ENCODE measurements around the gene GTSE1.

GTSE1 gene

DNA sequence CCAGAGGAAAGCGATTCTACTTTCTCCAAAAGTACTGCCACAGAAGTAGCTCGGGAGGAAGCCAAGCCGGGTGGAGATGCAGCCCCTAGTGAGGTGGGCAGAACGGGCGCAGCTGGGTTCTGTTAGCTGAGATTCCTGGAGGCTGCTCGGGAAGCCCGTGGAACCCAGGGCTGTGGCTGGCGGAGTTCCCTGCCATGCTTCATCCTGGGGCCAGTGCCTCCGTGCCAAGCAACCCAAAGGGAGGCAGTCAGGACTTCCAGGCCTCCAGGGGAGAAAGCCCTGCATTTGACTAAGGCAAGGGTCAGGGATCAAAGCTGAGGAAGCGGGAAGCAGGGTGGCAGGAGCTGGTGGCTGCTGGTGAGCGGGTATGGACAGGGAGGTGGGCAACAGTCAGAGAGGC, 32.1 kb downstream of the GTSE1 start:
- DNase-seq (ENCODE audit: low read depth in 2 of 2) = no peak

GRCh38 chr22:46329616-46330015, 32.9 kb downstream of the GTSE1 start:
- no peak for DNase-seq (ENCODE audit: low read depth in 2 of 2)

- DNase-seq (ENCODE audit: low read depth in 2 of 2) = no peak
Measured at GRCh38 chr22:46330426-46330825, 33.8 kb downstream of the GTSE1 start.

DNA sequence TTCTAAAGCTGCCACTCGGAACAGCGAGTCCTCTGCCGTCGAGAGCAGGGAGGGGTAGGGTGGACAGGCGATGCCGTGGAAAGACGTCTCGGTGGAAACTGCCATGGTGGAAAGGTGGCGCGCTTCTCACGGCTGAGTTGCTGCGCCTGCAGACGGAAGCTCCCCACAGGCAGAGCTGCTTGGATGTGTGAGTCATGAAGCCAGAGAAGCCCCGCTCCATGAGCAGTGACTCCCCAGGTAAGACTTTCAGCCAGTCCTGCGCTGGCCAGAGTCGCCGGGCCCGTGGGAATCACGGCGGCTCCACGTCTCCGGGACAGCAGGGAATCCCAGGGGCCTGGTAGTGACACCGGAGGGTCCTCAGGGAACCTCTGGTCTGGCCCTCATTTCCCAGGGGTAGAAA, 34.8 kb downstream of the GTSE1 start:
- no peak for DNase-seq (ENCODE audit: low read depth in 2 of 2)

DNA sequence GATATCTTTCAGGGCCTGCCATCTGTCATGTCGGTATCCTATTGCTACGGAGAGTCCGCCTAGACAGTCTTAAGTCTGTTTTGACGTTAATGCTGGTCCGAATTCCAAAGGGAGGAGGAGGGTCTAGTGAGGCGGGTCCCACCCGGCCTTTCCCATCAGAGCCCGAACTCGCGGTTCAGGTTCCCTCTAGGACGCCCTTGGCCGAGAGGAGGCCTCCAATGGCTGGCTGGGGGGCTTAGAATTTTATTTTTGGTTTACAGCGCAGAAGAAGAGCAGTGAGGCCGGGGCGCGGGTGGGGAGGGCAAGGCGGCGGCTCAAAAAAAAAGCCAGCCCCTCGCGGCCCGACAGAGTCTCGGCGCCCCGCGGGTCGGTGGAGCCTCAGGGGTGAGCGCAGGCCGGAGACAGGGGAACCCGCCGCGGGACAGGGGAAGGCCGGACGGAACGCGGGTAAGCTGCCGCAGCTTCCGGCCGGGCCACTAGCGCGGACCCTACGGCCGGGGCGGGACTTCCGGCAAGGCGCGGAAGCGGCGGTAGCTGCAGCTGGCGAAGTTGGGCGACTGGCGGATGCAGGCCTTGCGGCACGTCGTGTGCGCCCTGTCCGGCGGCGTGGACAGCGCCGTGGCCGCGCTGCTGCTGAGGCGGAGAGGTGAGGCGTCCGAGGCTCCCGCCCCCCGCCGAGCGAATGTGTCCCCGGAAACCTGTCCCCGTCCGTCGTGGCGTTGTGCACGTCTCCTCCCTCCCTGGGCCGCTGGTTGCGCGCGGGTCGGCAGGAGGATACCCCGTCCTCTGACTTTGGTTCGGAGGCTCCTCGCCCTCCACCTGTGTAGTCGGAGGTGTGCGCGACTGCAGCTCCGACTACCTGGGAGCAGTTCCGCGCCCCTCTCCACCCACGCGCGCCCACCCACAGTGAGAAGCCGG, 38.8 kb downstream of the GTSE1 start, which contains the start of gene TRMU:
TSS of gene TRMU (plus strand) at position 514 of the 918 bp plus-strand sequence. CDS start at position 565, 51 bp downstream.
- peak; percentile 33 to 60 for DNase-seq (ENCODE audit: low read depth in 2 of 2)

GRCh38 chr22:46336119-46337078, 39.7 kb downstream of the GTSE1 start:
- no peak for DNase-seq (ENCODE audit: low read depth in 2 of 2)

DNA sequence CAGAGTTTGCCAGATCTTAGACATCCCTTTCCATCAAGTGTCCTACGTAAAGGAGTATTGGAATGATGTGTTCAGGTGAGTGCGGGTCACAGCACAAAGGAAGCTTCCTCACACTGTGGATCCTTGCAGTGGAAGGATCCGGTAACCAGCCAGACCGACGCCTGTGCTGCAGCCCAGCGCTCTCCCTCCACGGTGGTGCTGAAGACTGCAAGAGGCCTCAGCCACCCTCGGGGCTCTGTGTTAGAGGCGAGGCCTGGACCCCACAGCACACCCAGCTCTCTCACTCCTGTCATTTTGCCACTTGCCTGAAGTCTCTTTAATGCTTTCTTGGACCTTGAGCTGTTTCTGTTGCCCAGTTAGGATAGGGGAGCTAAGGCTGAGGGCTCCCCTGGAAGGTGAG, 41.2 kb downstream of the GTSE1 start:
- no peak for DNase-seq (ENCODE audit: low read depth in 2 of 2)

DNA sequence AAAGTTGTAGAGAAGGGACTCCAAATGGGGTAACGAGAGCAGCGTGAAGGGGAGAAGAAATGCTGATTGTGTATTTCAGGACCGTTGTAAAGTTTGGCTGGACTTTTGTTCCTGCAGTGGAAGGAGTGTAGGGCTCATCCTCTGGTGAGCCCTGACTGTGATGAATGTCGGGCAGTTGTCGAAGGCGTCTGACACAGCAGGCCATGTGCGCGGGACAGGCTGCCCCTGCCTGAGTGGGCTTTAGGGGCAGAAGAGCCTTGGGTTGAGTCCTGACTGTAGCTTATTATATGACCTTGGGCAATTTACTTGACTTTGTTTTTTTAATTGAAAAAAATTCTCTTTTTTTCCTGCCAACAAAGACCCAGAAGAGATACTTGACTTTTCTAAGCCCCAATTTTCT, 42.0 kb downstream of the GTSE1 start:
- DNase-seq (ENCODE audit: low read depth in 2 of 2) = no peak

- DNase-seq (ENCODE audit: low read depth in 2 of 2) = no peak
Measured at GRCh38 chr22:46339956-46340355, 43.3 kb downstream of the GTSE1 start.

DNA sequence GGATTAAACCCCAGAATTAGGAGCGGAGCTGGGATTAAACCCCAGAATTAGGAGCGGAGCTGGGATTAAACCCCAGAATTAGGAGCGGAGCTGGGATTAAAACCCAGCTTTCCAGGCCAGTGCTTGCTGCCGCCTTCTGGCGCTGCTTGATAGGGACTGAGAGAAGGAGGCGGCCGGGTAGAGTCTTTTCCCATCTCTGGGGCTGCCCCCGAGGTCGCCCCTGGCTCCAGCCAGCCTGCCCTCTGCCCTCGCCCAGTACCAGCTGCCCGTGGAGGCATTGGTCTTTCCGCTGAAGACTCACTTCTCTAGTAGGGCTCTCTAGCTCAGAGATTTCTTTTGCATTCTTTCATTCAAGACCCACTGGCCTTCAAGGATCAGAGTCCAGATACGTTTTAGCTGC, 44.0 kb downstream of the GTSE1 start:
- DNase-seq (ENCODE audit: low read depth in 2 of 2) = no peak

- no peak for DNase-seq (ENCODE audit: low read depth in 2 of 2)
Measured at GRCh38 chr22:46346680-46347405, 50.2 kb downstream of the GTSE1 start.

- no peak for DNase-seq (ENCODE audit: low read depth in 2 of 2)
Measured at GRCh38 chr22:46347646-46348045, 51.0 kb downstream of the GTSE1 start.

- no peak for DNase-seq (ENCODE audit: low read depth in 2 of 2)
Measured at GRCh38 chr22:46348099-46348695, 51.5 kb downstream of the GTSE1 start.

DNA sequence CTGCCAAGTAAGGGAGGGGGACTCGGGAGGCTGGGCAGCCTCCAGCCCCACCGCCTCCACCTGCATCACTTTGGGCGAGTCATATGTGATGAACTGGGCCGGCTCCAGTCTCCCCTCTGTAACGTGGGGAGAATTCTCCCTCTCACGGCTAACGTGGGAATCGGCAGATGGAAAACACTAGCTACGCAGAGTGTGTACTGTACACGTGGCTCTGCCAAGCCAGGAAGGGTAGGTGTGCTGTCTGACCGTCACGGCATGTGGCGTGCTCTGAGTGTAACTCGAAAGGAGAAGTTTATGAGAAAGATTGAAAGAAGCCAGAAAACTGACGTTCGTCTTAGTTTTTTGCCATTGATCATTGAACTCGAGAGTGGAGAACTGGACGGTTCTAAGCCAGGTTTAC, 52.6 kb downstream of the GTSE1 start:
- DNase-seq (ENCODE audit: low read depth in 2 of 2) = no peak

GRCh38 chr22:46349681-46350080, 53.0 kb downstream of the GTSE1 start:
- DNase-seq (ENCODE audit: low read depth in 2 of 2) = no peak

- DNase-seq (ENCODE audit: low read depth in 2 of 2) = no peak
Measured at GRCh38 chr22:46350121-46350520, 53.5 kb downstream of the GTSE1 start.

DNA sequence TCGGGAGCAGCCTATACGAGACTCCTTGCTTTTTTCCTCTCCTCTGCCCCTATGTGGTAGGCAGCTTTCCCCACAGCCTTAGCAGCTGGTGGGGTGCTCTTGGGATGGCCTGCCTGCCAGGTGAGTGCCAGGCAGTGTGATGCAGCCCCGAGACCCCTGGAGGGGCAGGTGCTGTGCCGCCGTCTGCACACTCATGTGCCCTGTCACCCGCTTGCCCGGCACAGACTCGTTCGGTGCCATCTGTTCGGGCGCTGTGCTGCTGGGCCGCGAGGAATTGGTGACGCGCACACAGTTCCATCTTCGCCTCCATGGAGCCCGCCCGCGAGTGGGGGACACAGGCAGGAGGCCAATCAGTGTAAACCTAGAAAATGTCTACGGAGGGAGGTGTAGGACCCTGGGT, 54.0 kb downstream of the GTSE1 start:
- no peak for DNase-seq (ENCODE audit: low read depth in 2 of 2)

DNA sequence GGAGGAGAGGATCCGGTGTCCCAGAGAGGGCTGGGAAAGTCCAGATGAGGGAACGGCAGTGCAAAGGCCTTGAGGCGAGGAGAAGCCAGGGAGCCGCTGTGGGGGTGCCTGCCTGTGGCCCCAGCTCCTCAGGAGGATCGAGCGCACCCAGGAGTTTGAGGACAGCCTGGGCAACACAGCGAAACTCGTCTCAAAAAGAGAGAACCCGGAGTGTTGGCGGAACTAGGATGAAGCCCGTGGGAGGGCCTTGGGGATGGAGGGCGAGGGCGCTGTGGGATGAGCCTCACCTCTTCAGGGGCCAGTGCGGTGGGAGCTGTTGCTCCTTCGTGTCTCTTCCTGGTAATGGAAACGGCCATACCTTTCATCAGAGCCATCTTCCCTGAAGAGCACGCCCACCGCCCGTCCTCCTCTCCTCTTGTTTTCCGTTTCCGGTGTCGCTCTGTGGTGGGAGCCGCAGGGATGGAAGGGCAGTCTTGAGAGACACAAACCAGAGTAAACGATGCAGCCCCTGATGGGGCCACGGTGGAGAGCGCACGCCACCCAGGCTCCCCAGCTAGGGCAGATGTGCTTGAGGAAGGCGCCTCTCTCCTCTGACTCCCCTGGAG, 54.6 kb downstream of the GTSE1 start:
- DNase-seq (ENCODE audit: low read depth in 2 of 2) = no peak

- no peak for DNase-seq (ENCODE audit: low read depth in 2 of 2)
Measured at GRCh38 chr22:46351767-46352166, 55.1 kb downstream of the GTSE1 start.

- no peak for DNase-seq (ENCODE audit: low read depth in 2 of 2)
Measured at GRCh38 chr22:46352276-46352675, 55.6 kb downstream of the GTSE1 start.

Measured in stimulated activated CD4-positive, alpha-beta T cell treated with anti-CD3 and anti-CD28 coated beads, Interleukin-1b, Interleukin-23, amount 100 ng/mL, for 1 hour (primary cell).